SK-N-SH (cell line): ENCODE results near the gene MYL5. TPM values are rescaled to one million over a fixed set of nuclear protein-coding genes. Genes with fewer than 3 reads are reported as not detected.

ENCODE experiments used
- CTCF ChIA-PET: fragments of 300-600, 350-600 bp; formaldehyde crosslinking; extraction: SDS; loops from one replicate; lab custom pipeline; 2021; lab: Yijun Ruan, JAX
- POLR2A ChIA-PET: fragments of 350-600 bp; sonication (Branson Sonifier 250); formaldehyde crosslinking; extraction: SDS; loops from one replicate; lab custom pipeline; 2020; ENCODE audit warnings: antibody characterized with exemption, inconsistent platforms; lab: Yijun Ruan, JAX
- DNase-seq: peaks from one replicate; pipeline ENCODE4 v3.0.0; 2012
- H2AFZ ChIP-seq: fragments of 200-600 bp; sonication (generic); 2 replicates; pipeline ENCODE4 v1.8.1; 2016; ENCODE audit warnings: antibody characterized with exemption, mild to moderate bottlenecking, low read depth
- H3F3A ChIP-seq: fragments of 200-600 bp; sonication (generic); replicated peaks from 2 replicates; pipeline ENCODE3; 2016; ENCODE audit warnings: antibody characterized with exemption, mild to moderate bottlenecking; ENCODE audit not compliant: insufficient read depth
- H3K27ac ChIP-seq, 2 experiments: fragments of 200-500 bp in 1 of 2; fragments of 200-600 bp in 1 of 2; sonication (Bioruptor generic) in 1 of 2; sonication (generic), shearing (Covaris generic) in 1 of 2; 2 replicates each; pipeline versions ENCODE4 v1.5.1 to v1.6.1; 2014 to 2016; ENCODE audit warnings: low read depth in 2 of 2, inconsistent platforms in 1 of 2, low read length in 1 of 2, mild to moderate bottlenecking in 1 of 2, mixed read lengths in 1 of 2
- H3K27me3 ChIP-seq: fragments of 200-600 bp; sonication (generic), shearing (Covaris generic); 2 replicates; pipeline ENCODE4 v1.6.1; 2016; ENCODE audit warnings: mixed run types; ENCODE audit not compliant: insufficient read depth
- H3K36me3 ChIP-seq, 2 experiments: fragments of 200-500 bp in 1 of 2; fragments of 200-600 bp in 1 of 2; sonication (Bioruptor generic) in 1 of 2; sonication (generic) in 1 of 2; replicated peaks in 1 of 2; 2 replicates each; pipeline versions ENCODE3 to v1.5.1; 2014 to 2016; ENCODE audit warnings: low read length in 1 of 2, mild to moderate bottlenecking in 1 of 2; ENCODE audit not compliant: insufficient read depth in 2 of 2, control insufficient read depth in 1 of 2
- H3K4me1 ChIP-seq, 2 experiments: fragments of 200-500 bp in 1 of 2; fragments of 200-600 bp in 1 of 2; sonication (Bioruptor generic) in 1 of 2; sonication (generic), shearing (Covaris generic) in 1 of 2; 2 replicates each; pipeline versions ENCODE4 v1.5.1 to v1.6.1; 2014 to 2016; ENCODE audit warnings: low read depth in 1 of 2, low read length in 1 of 2, mixed run types in 1 of 2; ENCODE audit not compliant: insufficient read depth in 2 of 2, control insufficient read depth in 1 of 2
- H3K4me2 ChIP-seq: fragments of 200-600 bp; sonication (generic), shearing (Covaris generic); 2 replicates; pipeline ENCODE4 v1.6.1; 2017; ENCODE audit warnings: mixed run types
- H3K4me3 ChIP-seq, 2 experiments: fragments of 200-500 bp in 1 of 2; fragments of 200-600 bp in 1 of 2; sonication (Bioruptor generic) in 1 of 2; sonication (generic), shearing (Covaris generic) in 1 of 2; 2 replicates each; pipeline versions ENCODE4 v1.5.1 to v1.8.1; 2014 to 2016; ENCODE audit warnings: low read depth in 2 of 2, inconsistent platforms in 1 of 2, low read length in 1 of 2, mild to moderate bottlenecking in 1 of 2, mixed read lengths in 1 of 2, moderate library complexity in 1 of 2
- H3K79me2 ChIP-seq: fragments of 200-600 bp; sonication (generic); 2 replicates; pipeline ENCODE4 v1.8.1; 2017; ENCODE audit warnings: mild to moderate bottlenecking; ENCODE audit not compliant: insufficient read depth
- H3K9ac ChIP-seq: fragments of 200-600 bp; sonication (generic); 2 replicates; pipeline ENCODE4 v1.6.1; 2017; ENCODE audit warnings: mixed run types
- H3K9me2 ChIP-seq: fragments of 200-600 bp; sonication (generic); 2 replicates; pipeline ENCODE4 v1.6.1; 2017; ENCODE audit warnings: mixed run types
- H3K9me3 ChIP-seq: fragments of 200-600 bp; sonication (generic); 2 replicates; pipeline ENCODE4 v1.6.1; 2017; ENCODE audit warnings: mixed run types, mild to moderate bottlenecking, moderate library complexity
- H4K20me1 ChIP-seq: fragments of 200-600 bp; sonication (generic); 2 replicates; pipeline ENCODE4 v1.6.1; 2017; ENCODE audit warnings: mild to moderate bottlenecking, mixed run types; ENCODE audit not compliant: insufficient read depth
- CTCF ChIP-seq: fragments of 200-600 bp; sonication (generic); IDR thresholded peaks from 2 replicates; pipeline ENCODE4 v1.6.1; 2017; ENCODE audit warnings: antibody characterized with exemption, mild to moderate bottlenecking, moderate library complexity
- ELF1 ChIP-seq: IDR thresholded peaks from 2 replicates; pipeline ENCODE4 v1.4.0; 2012
- EP300 ChIP-seq, 2 experiments: IDR thresholded peaks; 2 replicates each; pipeline versions ENCODE4 v1.4.0 to v1.6.1; 2012; ENCODE audit warnings: borderline replicate concordance in 1 of 2, low read depth in 1 of 2, low read length in 1 of 2
- EZH2phosphoT487 ChIP-seq: fragments of 200-600 bp; sonication (generic); IDR thresholded peaks from 2 replicates; pipeline ENCODE4 v1.6.1; 2017; ENCODE audit warnings: low read depth, mixed run types, mild to moderate bottlenecking, antibody characterized with exemption, moderate library complexity, borderline replicate concordance
- GABPA ChIP-seq: IDR thresholded peaks from 2 replicates; pipeline ENCODE4 v1.4.0; 2012; ENCODE audit warnings: low read depth, mild to moderate bottlenecking
- GATA2 ChIP-seq: sonication (generic); formaldehyde crosslinking; IDR thresholded peaks from 2 replicates; pipeline ENCODE4 v1.5.0; 2020; ENCODE audit warnings: mild to moderate bottlenecking, missing genetic modification reagents
- JUND ChIP-seq: IDR thresholded peaks from 2 replicates; pipeline ENCODE4 v1.4.0; 2012
- MXI1 ChIP-seq: IDR thresholded peaks from 2 replicates; pipeline ENCODE4 v1.6.1; 2012; ENCODE audit warnings: mild to moderate bottlenecking, low read depth, low read length, improper control_type of control experiment
- NFIC ChIP-seq: IDR thresholded peaks from 2 replicates; pipeline ENCODE4 v1.4.0; 2012; ENCODE audit warnings: borderline replicate concordance
- NRF1 ChIP-seq: IDR thresholded peaks from 2 replicates; pipeline ENCODE4 v1.6.1; 2012; ENCODE audit warnings: low read depth, mild to moderate bottlenecking, low read length
- POLR2AphosphoS5 ChIP-seq: IDR thresholded peaks from 2 replicates; pipeline ENCODE4 v1.6.1; 2012; ENCODE audit warnings: low read depth, low read length
- RAD21 ChIP-seq: IDR thresholded peaks from 2 replicates; pipeline ENCODE4 v1.6.1; 2012; ENCODE audit warnings: mild to moderate bottlenecking, low read length
- RCOR1 ChIP-seq: fragments of 150-350 bp; IDR thresholded peaks from 2 replicates; pipeline ENCODE4 v1.6.1; 2017; ENCODE audit warnings: antibody characterized with exemption, low read length
- RXRA ChIP-seq: IDR thresholded peaks from 2 replicates; pipeline ENCODE4 v1.4.0; 2012; ENCODE audit warnings: low read depth, mild to moderate bottlenecking, borderline replicate concordance
- SMC3 ChIP-seq: IDR thresholded peaks from 2 replicates; pipeline ENCODE4 v1.6.1; 2012; ENCODE audit warnings: low read depth, low read length, improper control_type of control experiment
- TEAD4 ChIP-seq: IDR thresholded peaks from 2 replicates; pipeline ENCODE4 v1.4.0; 2012; ENCODE audit warnings: mild to moderate bottlenecking, borderline replicate concordance; ENCODE audit not compliant: insufficient read depth
- USF2 ChIP-seq: fragments of 150-350 bp; IDR thresholded peaks from 2 replicates; pipeline ENCODE4 v1.6.1; 2017; ENCODE audit warnings: antibody characterized with exemption, low read length, low read depth, borderline replicate concordance
- WGBS: methylation state at CpG from one replicate; pipeline ENCODE4 v1.1.6; 2017; ENCODE audit warnings: low lambda C conversion rate; 5-methylcytosine and 5-hydroxymethylcytosine counted together
- polyA plus RNA-seq, 3 experiments: library from polyadenylated mRNA; depleted of rRNA; stranded (reverse); fragments of >200 nt; gene quantifications; 2 replicates each; pipeline ENCODE4 v1.2.3, GENCODE V29; 2012
- TF ChIP-seq, protein P1 (sequence below): IDR thresholded peaks from 2 replicates; pipeline ENCODE4 v1.4.0; 2012; ENCODE audit warnings: low read depth, borderline replicate concordance
- TF ChIP-seq, protein P2 (sequence below): IDR thresholded peaks from 2 replicates; pipeline ENCODE4 v1.4.0; 2012; ENCODE audit warnings: low read depth, borderline replicate concordance
- TF ChIP-seq, protein P3 (sequence below): IDR thresholded peaks from 2 replicates; pipeline ENCODE4 v1.4.0; 2012; ENCODE audit warnings: low read depth

MYL5 gene
- polyA plus RNA-seq, 1 of the 3 experiments (the other 2 are of a cell fraction), result 46.9 TPM

DNA sequence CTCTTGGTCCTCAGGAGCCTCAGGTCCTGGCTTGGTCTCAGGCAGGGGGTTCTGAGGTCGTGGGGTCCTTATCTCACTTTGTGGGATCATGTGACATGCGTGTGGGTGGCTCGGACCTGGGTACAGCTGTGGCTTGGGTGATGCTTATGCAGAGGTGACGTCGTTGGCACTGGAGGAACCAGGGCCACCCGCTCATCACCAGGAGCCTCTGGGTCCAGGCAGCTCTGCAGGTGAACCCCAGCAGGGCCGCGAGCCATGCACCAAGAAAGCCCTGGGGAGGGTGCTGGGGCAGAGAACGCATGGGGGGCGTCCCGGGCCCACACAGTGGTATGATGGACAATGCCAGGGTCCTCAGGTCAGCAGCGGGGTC lies 9.0 kb upstream of the MYL5 start:
- no peak for DNase-seq
- H3K4me2 ChIP-seq, result no peak overlapping the region
- H3F3A ChIP-seq, result no peaks in the 10 kb centered on the region
- TF ChIP-seq, protein P1, sequence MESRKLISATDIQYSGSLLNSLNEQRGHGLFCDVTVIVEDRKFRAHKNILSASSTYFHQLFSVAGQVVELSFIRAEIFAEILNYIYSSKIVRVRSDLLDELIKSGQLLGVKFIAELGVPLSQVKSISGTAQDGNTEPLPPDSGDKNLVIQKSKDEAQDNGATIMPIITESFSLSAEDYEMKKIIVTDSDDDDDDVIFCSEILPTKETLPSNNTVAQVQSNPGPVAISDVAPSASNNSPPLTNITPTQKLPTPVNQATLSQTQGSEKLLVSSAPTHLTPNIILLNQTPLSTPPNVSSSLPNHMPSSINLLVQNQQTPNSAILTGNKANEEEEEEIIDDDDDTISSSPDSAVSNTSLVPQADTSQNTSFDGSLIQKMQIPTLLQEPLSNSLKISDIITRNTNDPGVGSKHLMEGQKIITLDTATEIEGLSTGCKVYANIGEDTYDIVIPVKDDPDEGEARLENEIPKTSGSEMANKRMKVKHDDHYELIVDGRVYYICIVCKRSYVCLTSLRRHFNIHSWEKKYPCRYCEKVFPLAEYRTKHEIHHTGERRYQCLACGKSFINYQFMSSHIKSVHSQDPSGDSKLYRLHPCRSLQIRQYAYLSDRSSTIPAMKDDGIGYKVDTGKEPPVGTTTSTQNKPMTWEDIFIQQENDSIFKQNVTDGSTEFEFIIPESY, result no peak
- TF ChIP-seq, protein P2, sequence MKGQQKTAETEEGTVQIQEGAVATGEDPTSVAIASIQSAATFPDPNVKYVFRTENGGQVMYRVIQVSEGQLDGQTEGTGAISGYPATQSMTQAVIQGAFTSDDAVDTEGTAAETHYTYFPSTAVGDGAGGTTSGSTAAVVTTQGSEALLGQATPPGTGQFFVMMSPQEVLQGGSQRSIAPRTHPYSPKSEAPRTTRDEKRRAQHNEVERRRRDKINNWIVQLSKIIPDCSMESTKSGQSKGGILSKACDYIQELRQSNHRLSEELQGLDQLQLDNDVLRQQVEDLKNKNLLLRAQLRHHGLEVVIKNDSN, result no peak
- TF ChIP-seq ELF1, result no peak
- TF ChIP-seq POLR2AphosphoS5, result no peak
- no peak for TF ChIP-seq JUND
- TF ChIP-seq RAD21, result no peak
- TF ChIP-seq EZH2phosphoT487, result no peak
- TF ChIP-seq SMC3, result no peak
- TF ChIP-seq NRF1, result no peak
- no peak for TF ChIP-seq CTCF
- no peak for TF ChIP-seq GABPA
- TF ChIP-seq GATA2 (CRISPR knock-in tag), result no peak
- no peak for TF ChIP-seq RCOR1
- no peak for TF ChIP-seq USF2
- TF ChIP-seq MXI1, result no peak
- no peak for TF ChIP-seq TEAD4
- TF ChIP-seq EP300 (IDR thresholded peaks at IDR 0.05; ENCODE audit: borderline replicate concordance in 1 of 2, low read depth in 1 of 2, low read length in 1 of 2), result no peak
- no peak for TF ChIP-seq RXRA
- TF ChIP-seq NFIC, result no peak
- TF ChIP-seq, protein P3, sequence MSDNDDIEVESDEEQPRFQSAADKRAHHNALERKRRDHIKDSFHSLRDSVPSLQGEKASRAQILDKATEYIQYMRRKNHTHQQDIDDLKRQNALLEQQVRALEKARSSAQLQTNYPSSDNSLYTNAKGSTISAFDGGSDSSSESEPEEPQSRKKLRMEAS, result no peak
- no peak overlapping the region for H3K9ac ChIP-seq
- no peak overlapping the region for H2AFZ ChIP-seq
- peaks cover 0 to 22% of the 10 kb centered on the region in 2 experiments; a peak in 1 of 4 replicates for H3K4me1 ChIP-seq
- no peaks in the 10 kb centered on the region for H3K36me3 ChIP-seq
- H3K27ac ChIP-seq, result no peak overlapping the region; a peak in 1 of 4 replicates
- CTCF ChIA-PET, result interaction anchor here (0.6 to 2.1 kb wide), 2 partner anchors 19 to 62 kb away, joined by 3 to 10 read pairs; no protein-coding TSS in a partner anchor
- H4K20me1 ChIP-seq, result no peaks in the 10 kb centered on the region
- whole genome bisulfite sequencing, result 90% methylated on average over 5 of the region's 12 CpGs
- POLR2A ChIA-PET, result interaction anchor here (1.2 to 2.4 kb wide), 3 partner anchors 8 to 19 kb away, joined by 4 to 24 read pairs (median 4); partner anchors contain the start of genes ATP5ME and MYL5
- no peak overlapping the region for H3K4me3 ChIP-seq
- H3K9me3 ChIP-seq, result no peaks in the 10 kb centered on the region
- no peaks in the 10 kb centered on the region for H3K27me3 ChIP-seq
- no peaks in the 10 kb centered on the region for H3K9me2 ChIP-seq
- H3K79me2 ChIP-seq, result no peaks in the 10 kb centered on the region
